Choroid plexus epithelial cell (primary cell): Measurements from ENCODE around the gene CTNNB1.

Experiments used
- DNase-seq: peaks from one replicate; pipeline ENCODE4 v3.0.0-alpha.2; 2010; ENCODE audit warnings: low read depth
- H3K4me3 ChIP-seq: 2 replicates; pipeline ENCODE4 v1.5.1; 2011; ENCODE audit warnings: low read depth, mild to moderate bottlenecking, control low read depth, low read length, moderate library complexity
- TF ChIP-seq, protein P1 (sequence below): conservative IDR thresholded peaks from 2 replicates; pipeline ENCODE4 v1.5.1; 2011; ENCODE audit warnings: low read depth, mild to moderate bottlenecking, control low read depth, inconsistent platforms, low read length, moderate library complexity

The CTNNB1 gene

DNA sequence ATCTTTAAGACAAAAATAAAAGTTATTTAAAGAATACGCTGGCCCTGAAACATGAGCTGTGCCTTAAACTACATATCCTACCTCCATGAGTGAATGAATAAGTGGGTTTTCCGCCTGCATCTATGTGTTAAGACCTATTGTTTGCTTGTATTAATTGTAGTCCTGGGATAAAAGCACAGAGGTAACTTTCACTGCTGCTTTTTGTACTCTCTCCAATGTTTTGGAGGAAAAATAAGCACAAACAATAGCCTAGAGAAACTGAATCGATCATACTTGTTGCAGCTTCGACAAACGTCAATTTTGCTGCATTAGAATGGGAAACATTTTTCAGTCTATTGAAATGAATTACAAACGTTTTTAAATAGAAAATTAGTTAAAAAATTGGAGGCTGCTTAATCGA, 1.3 kb upstream of the CTNNB1 start:
- no peak overlapping the region for H3K4me3 ChIP-seq
- TF ChIP-seq, protein P1, sequence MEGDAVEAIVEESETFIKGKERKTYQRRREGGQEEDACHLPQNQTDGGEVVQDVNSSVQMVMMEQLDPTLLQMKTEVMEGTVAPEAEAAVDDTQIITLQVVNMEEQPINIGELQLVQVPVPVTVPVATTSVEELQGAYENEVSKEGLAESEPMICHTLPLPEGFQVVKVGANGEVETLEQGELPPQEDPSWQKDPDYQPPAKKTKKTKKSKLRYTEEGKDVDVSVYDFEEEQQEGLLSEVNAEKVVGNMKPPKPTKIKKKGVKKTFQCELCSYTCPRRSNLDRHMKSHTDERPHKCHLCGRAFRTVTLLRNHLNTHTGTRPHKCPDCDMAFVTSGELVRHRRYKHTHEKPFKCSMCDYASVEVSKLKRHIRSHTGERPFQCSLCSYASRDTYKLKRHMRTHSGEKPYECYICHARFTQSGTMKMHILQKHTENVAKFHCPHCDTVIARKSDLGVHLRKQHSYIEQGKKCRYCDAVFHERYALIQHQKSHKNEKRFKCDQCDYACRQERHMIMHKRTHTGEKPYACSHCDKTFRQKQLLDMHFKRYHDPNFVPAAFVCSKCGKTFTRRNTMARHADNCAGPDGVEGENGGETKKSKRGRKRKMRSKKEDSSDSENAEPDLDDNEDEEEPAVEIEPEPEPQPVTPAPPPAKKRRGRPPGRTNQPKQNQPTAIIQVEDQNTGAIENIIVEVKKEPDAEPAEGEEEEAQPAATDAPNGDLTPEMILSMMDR: no peak
- no peak for DNase-seq

DNA sequence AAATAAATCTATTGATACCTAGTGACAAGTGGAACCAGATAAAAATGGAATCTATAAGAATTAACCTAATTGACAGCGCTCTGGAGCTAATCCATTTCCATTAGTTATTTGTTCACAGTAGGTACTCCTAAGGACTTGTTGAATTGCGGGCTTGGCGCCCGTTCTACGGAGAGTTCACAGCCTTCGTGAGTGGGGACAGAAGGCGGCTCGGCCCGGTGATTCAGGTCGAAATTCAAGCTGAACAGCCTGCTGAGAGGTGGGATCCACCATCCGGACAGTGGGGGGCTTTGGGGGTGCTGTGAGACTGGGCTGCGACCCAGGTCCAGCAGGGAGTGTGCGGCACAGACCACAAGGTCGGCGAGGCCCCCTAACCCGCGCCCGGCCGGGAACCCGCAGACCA, 779 bp upstream of the CTNNB1 start:
- DNase-seq: peak; percentile 32
- TF ChIP-seq, protein P1: no peak
- peak overlapping the region; percentile 78 for H3K4me3 ChIP-seq

DNA sequence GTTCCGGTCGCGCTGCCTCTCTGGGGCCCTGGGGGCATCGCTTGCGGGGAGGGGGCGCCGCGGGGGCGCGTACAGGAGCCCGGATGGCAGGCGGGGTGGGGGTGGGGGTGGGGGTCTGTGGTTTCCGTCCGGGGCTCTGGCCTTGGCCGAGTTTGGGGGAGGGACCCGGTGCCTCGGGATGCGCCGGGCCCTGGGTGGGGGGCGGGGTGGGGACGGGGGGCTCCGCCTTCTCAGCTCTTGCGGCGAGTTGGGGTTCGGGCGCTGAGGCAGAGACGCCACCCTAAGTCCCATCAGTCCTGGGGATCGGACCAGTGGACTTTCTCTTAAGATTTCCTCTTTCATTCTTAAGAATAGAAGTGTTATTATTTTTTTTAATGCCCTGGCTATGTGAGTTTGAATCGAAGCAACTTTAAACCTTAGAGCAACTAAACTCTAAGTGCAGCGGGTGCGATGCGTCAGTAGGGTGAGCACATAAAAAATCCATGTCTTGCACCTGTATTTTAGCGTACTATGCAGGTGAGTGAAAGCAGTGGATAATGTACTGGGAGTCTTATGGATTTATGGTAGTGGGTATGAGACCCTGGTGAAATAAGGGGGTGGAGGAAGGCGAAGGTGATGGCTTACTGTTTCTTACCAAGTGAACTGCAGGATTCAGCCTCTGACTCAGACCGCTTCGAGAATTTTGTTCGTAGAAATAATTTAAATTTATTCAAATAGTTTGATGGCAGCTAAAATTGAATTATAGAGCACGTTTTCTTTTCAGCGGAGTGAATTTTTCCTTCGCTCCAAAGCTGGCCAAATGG, 762 bp downstream of the CTNNB1 start:
- TF ChIP-seq, protein P1: no peak
- peak overlapping the region; percentile 78 for H3K4me3 ChIP-seq
- DNase-seq: peak; percentile 50

DNA sequence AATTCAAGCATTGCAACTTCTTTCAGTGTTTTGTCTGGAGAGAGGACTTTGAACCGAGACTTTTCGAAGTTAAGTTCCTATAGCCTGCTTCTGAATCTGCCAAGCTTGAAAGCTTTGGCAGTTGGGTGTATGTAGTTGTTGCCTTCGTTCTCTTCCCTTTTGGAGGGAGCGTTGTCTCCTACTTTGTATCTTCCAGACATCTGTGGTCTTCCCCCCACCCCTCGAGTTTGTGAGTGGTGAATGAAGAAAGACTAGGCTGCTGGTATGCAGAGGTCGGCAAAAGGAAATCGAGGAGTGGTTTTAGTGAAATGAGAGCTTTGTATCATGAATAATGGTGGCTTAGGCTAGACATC, 1.3 kb downstream of the CTNNB1 start:
- peak overlapping the region; percentile 78 for H3K4me3 ChIP-seq
- DNase-seq: peak; percentile 88
- TF ChIP-seq, protein P1: no peak

DNA sequence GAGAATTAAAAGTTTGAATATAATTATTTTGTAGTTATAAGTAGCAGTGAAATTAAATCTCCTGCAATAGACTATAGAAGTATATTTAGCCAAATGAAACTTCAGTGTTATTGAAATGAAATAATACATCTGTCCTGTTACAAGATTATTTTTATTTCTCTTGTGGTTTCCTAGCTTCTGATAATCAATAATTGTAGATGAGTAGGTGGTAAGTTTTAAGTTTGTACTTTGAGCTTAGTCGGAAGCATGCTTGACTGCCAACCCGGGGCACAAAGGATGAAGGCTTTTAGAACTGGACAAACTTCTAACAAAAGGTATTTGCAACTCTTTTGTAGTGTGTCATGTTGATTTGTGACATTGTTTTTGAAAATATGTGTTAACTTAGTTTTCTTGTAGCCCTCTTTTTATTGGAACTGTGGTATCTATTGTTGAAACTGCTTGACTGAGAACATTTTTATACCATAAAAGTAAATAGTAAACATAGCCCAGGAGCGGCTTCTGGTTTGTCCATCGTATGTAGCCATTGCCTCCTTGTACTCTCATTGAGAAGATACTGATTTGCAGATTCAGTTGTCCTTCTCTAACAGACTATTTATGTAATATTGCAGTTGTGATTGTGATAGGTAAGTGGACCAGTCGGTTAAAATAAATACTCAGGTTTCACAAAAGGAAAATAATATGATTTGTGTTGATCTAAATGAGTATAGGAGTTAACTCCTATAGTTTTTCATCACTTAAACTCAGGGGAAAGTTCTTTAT, 2.9 kb downstream of the CTNNB1 start:
- DNase-seq: no peak
- TF ChIP-seq, protein P1: no peak
- H3K4me3 ChIP-seq: peak overlapping the region; percentile 78

DNA sequence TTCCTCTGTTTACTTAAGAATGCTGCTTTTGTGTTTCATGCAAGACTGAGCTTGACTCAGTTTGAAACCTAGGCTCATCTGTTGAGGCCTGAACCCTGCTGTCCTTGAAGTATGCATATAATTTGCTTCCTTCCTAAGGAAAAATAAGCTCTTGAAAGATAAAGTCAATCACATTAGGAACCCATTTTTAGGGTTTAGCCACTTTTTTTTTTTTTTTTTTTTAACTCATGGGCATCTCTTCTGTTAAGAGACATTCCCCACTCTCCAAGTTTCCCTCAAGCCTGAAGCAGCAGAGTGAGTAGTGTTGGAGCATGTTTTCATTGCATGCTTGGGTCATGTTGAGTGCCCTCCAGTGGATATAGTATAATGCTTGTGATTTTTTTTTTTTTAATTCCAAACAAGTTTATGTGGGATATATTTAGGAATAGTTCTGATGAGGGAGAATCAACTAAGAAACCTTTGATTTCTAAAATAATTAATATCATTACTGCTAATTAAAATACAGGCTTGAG, 3.6 kb downstream of the CTNNB1 start:
- H3K4me3 ChIP-seq: peak overlapping the region; percentile 78
- DNase-seq: peak; percentile 69
- TF ChIP-seq, protein P1: peak; percentile 26

DNA sequence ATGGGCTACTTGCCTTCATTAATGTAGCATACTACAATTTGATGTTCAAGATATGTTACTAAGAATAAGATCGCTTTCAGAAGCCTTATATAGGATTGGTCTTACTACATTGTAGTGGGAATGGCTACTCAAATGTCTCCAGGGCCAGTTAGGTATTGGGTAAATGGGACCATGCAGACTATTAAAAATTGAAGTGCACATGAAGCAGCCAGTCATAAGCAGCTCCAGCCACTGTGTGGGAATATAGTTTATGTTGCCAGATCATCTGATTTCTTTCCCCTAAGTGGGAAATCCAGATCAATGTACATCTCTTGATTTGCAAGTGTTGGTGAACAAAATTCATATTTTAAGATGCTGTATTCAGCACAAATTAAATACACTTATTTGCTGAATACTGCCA, 5.1 kb downstream of the CTNNB1 start:
- TF ChIP-seq, protein P1: no peak
- no peak for DNase-seq
- no peak overlapping the region for H3K4me3 ChIP-seq
